ENCODE measurements around the gene CEP63.

Gene CEP63

GRCh38 chr3:134610432-134611385, 124.9 kb downstream of the CEP63 start:
- H3K4me3 ChIP-seq (replicated peaks; ENCODE audit: low read depth, low read length): no peak overlapping the region
- peaks cover 10% of the 10 kb centered on the region for H3K27me3 ChIP-seq (replicated peaks; ENCODE audit: control insufficient read depth, insufficient read depth, low read length)
- DNase-seq (ENCODE audit: extremely low read depth, insufficient read length): no peak
- H3K36me3 ChIP-seq (ENCODE audit: control insufficient read depth, insufficient read depth, low read length): no peaks in the 10 kb centered on the region
- no peak for TF ChIP-seq CTCF (IDR thresholded peaks at IDR 0.05; ENCODE audit: insufficient read depth, low read length, poor library complexity, severe bottlenecking)

GRCh38 chr3:134611516-134611915, 125.7 kb downstream of the CEP63 start:
- Histone ChIP-seq H3K27me3 (replicated peaks; ENCODE audit: control insufficient read depth, insufficient read depth, low read length) (peaks cover 10% of the 10 kb centered on the region), H3K4me3 (replicated peaks; ENCODE audit: low read depth, low read length) (no peak overlapping the region), H3K36me3 (ENCODE audit: control insufficient read depth, insufficient read depth, low read length) (no peaks in the 10 kb centered on the region)
- TF ChIP-seq CTCF (IDR thresholded peaks at IDR 0.05; ENCODE audit: insufficient read depth, low read length, poor library complexity, severe bottlenecking): no peak
- no peak for DNase-seq (ENCODE audit: extremely low read depth, insufficient read length)

- no peak for TF ChIP-seq CTCF (IDR thresholded peaks at IDR 0.05; ENCODE audit: insufficient read depth, low read length, poor library complexity, severe bottlenecking)
- Histone ChIP-seq H3K4me3 (replicated peaks; ENCODE audit: low read depth, low read length) (no peak overlapping the region), H3K36me3 (ENCODE audit: control insufficient read depth, insufficient read depth, low read length) (no peaks in the 10 kb centered on the region), H3K27me3 (replicated peaks; ENCODE audit: control insufficient read depth, insufficient read depth, low read length) (peaks cover 6% of the 10 kb centered on the region)
- no peak for DNase-seq (ENCODE audit: extremely low read depth, insufficient read length)
These were observed 127.2 kb downstream of the CEP63 start for GRCh38 chr3:134613006-134613520.

- peaks cover 4% of the 10 kb centered on the region for H3K27me3 ChIP-seq (replicated peaks; ENCODE audit: control insufficient read depth, insufficient read depth, low read length)
- no peaks in the 10 kb centered on the region for H3K36me3 ChIP-seq (ENCODE audit: control insufficient read depth, insufficient read depth, low read length)
- no peak for DNase-seq (ENCODE audit: extremely low read depth, insufficient read length)
- H3K4me3 ChIP-seq (replicated peaks; ENCODE audit: low read depth, low read length): no peak overlapping the region
- TF ChIP-seq CTCF (IDR thresholded peaks at IDR 0.05; ENCODE audit: insufficient read depth, low read length, poor library complexity, severe bottlenecking): no peak
These were observed 129.1 kb downstream of the CEP63 start for GRCh38 chr3:134614955-134615354.

- Histone ChIP-seq H3K27me3 (replicated peaks; ENCODE audit: control insufficient read depth, insufficient read depth, low read length) (no peaks in the 10 kb centered on the region; the same call in none of the 2 replicates), H3K4me3 (replicated peaks; ENCODE audit: low read depth, low read length) (no peak overlapping the region), H3K36me3 (ENCODE audit: control insufficient read depth, insufficient read depth, low read length) (no peaks in the 10 kb centered on the region)
- no peak for DNase-seq (ENCODE audit: extremely low read depth, insufficient read length)
- TF ChIP-seq CTCF (IDR thresholded peaks at IDR 0.05; ENCODE audit: insufficient read depth, low read length, poor library complexity, severe bottlenecking): no peak
These were observed 129.9 kb downstream of the CEP63 start for GRCh38 chr3:134615743-134616142.
